ENCODE measurements around the gene MTF2.

- TF ChIP-seq CTCF (IDR thresholded peaks at IDR 0.05): no peak
- TF ChIP-seq POLR2AphosphoS5 (IDR thresholded peaks at IDR 0.05): no peak
- no peak for TF ChIP-seq POLR2A (IDR thresholded peaks at IDR 0.05)
These were observed 53.6 kb downstream of the MTF2 start for GRCh38 chr1:93132638-93133037.
